Memory B cell (primary cell): ENCODE measurements around the gene RPS5.
"Not testable (repeated sequence)": the region's sequence is repeated elsewhere in the genome, so short reads cannot be mapped to it uniquely, and the experiment has no call there.

Source experiments
- ATAC-seq: fragments of 150-1000 bp; cut with Tn5 transposase; 2 replicates; pipeline ENCODE4 v1.10.0; 2021; ENCODE audit warnings: low read depth, mild to moderate bottlenecking, moderate library complexity
- DNase-seq, 2 donors: peaks; one replicate each; pipeline ENCODE4 v3.0.0; 2022; ENCODE audit warnings: low spot score in 2 of 2
- H3K27ac Mint-ChIP-seq: one replicate; pipeline ENCODE4 v1.8.0; 2022; ENCODE audit warnings: mild to moderate bottlenecking, moderate library complexity, mixed read lengths
- H3K27me3 Mint-ChIP-seq: one replicate; pipeline ENCODE4 v1.8.0; 2022; ENCODE audit warnings: mixed read lengths
- H3K36me3 Mint-ChIP-seq: one replicate; pipeline ENCODE4 v1.8.0; 2022; ENCODE audit warnings: mild to moderate bottlenecking, mixed read lengths
- H3K4me1 Mint-ChIP-seq: one replicate; pipeline ENCODE4 v1.8.0; 2022; ENCODE audit warnings: mixed read lengths
- H3K4me3 Mint-ChIP-seq: one replicate; pipeline ENCODE4 v1.8.0; 2022; ENCODE audit warnings: mild to moderate bottlenecking, moderate library complexity, mixed read lengths
- H3K9me3 Mint-ChIP-seq: one replicate; pipeline ENCODE4 v1.8.0; 2022; ENCODE audit warnings: mixed read lengths

RPS5 gene

DNA sequence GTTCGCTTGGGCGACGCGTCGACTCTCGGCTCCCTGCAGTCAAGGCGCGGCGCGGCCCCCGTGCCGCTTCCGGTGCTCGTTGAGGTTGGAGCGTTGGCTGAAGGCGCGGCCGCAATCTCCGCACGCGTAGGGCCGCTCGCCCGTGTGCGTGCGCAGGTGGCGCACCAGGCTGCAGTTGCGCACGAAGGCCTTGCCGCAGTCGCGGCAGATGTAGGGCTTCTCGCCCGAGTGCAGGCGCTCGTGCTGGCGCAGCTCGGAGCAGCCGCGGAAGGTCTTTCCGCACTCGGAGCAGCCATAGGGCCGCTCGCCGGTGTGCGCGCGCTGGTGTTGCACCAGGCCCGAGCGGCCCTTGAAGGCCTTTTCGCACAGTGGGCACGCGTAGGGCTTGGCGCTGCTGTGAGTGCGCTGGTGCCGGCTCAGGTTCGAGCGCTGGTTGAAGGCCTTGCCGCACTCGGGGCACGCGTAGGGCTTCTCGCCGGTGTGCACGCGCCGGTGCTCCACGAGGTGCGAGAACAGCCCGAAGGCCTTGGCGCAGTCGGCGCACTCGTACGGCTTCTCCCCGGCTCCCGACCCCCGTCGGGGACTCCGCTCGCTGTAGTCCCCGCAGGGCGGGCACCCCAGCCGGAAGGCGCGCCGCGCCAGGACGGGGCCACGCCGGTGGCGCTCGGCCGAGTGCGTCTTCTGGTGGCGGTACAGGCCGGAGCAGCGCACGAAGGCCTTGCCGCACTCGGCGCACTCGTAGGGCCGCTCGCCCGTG is 19.2 kb upstream of the RPS5 start:
- no peak for DNase-seq
- ATAC-seq: no peak

DNA sequence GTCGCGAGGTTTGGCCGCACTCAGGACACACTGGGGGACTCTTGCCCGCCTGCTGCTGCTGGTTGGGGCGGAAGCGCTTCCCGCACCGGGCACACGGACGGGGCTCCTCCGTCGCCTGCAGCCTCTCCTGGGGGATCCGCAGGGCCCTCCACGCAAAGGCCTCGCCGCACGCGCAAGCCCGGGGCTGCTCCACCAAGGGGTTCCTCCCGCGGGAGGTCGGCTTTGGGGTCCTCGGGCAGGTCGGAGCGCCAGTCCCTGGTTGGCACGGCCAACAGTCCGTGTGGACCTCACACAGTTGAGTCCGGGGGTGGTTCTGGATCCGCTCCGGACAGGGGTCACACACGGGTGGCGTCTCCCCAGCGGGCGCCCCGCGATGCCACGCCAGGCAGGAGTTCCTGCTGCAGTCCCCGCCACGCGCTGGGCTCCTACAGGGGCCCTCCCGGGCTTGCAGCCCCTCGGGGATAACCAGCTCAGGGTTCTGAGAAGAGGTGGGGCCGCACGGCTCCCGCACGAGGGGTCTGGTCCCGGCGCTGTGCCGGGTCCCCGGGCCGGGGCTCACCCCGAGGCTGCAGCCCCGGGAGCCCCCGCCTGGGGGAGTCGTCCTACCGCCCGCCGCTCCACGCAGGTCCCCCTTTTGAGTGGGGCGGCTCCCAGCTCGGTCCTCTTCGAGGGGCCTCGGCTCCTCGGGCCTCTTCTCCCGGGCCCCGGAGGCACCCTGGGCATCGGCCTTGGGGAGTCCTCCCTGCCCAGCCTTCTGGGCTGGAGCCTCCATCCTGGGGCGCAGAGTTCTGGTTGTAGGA is 18.3 kb upstream of the RPS5 start:
- DNase-seq (no peak), ATAC-seq (no peak)
- Mint-ChIP-seq H3K27me3 (no peaks in the 10 kb centered on the region), H3K4me3 (no peak overlapping the region), H3K4me1 (peaks cover 4% of the 10 kb centered on the region), H3K9me3 (no peaks in the 10 kb centered on the region), H3K36me3 (peaks cover 3% of the 10 kb centered on the region), H3K27ac (no peak overlapping the region)

More for the DNA sequence above, 19.2 kb upstream of the RPS5 start:
- Mint-ChIP-seq H3K9me3 (no peaks in the 10 kb centered on the region), H3K27ac (no peak overlapping the region), H3K4me3 (no peak overlapping the region), H3K27me3 (no peaks in the 10 kb centered on the region), H3K4me1 (peaks cover 4% of the 10 kb centered on the region), H3K36me3 (peaks cover 3% of the 10 kb centered on the region)

DNA sequence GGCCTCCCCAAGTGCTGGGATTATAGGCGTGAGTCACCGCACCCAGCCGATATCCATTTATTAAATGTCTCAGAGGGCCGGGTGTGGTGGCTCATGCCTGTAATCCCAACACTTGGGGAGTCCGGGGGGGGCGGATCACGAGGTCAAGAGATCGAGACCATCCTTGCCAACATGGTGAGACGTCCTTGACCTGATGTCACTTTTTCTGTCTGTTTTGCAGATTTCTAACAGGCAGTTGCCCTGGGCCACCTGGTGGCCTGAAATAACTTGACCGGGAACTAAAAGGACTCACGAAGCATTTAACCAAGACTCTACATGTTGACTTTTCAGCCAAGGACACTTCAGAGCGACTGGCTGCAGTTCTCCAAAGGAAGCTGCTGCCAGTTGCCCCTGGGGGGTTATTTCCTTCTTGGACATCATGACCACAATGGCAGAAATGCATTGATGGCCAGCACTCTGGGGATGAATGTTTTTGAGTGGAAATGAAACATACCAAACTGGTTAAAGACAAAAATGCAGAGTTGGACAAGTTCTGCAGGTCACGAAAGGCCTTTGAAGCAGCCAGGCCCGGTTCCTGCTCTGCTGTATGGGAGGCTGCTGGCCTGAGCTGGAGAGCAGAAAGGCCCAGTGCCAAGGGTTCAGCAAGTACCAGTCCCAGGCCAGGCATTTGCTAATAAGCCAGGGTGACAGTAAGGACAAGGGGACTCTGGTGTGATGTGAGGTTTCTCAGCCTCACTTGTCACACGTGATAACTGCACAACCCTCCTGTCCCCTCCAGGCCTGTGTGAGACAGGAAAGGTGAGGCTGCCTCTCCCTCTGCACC is 14.5 kb upstream of the RPS5 start:
- H3K27me3 Mint-ChIP-seq: no peaks in the 10 kb centered on the region
- peaks cover 3% of the 10 kb centered on the region for H3K36me3 Mint-ChIP-seq
- ATAC-seq: no peak
- H3K27ac Mint-ChIP-seq: no peak overlapping the region
- DNase-seq: no peak
- no peak overlapping the region for H3K4me3 Mint-ChIP-seq
- H3K9me3 Mint-ChIP-seq: no peaks in the 10 kb centered on the region
- H3K4me1 Mint-ChIP-seq: no peaks in the 10 kb centered on the region

DNA sequence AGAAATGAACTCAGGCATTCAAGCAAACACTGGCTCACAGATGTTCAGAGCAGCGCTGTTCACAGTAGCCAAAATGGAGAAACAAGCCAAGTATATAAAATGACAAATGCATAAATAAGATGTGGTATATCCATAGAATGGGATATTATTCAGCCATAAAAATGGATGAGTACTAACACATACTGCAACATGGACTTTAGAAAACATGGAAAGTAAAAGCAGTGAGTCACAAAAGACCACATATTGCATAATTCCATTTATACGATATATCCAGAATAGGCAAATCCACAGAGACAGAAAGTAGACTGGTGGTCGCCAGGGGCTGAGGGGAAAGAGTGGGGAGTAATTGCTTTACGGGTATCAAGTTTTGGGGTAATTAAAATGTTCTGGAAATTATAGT is 12.9 kb upstream of the RPS5 start:
- no peak for DNase-seq
- ATAC-seq: no peak
- Mint-ChIP-seq H3K4me1 (peaks cover 5% of the 10 kb centered on the region), H3K36me3 (peaks cover 3% of the 10 kb centered on the region), H3K4me3 (no peak overlapping the region), H3K27ac (no peak overlapping the region), H3K27me3 (no peaks in the 10 kb centered on the region), H3K9me3 (no peaks in the 10 kb centered on the region)

DNA sequence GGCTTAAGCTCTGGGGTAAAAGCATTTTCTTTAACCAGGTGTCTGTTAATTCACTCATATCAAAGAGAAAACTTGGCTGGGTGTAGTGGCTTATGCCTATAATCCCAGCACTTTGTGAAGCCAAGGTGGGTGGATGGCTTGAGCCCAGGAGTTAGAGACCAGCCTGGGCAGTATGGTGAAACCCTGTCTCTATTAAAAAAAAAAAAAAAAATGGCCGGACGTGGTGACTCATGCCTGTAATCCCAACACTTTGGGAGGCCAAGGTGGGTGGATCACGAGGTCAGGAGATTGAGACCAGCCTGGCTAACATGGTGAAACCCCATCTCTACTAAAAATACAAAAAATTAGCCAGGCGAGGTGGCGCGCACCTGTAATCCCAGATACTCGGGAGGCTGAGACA is 10.3 kb upstream of the RPS5 start:
- not testable (repeated sequence) for ATAC-seq, H3K27me3 Mint-ChIP-seq, DNase-seq, H3K4me3 Mint-ChIP-seq, H3K9me3 Mint-ChIP-seq, H3K36me3 Mint-ChIP-seq, H3K27ac Mint-ChIP-seq
- H3K4me1 Mint-ChIP-seq: peaks cover 17% of the 10 kb centered on the region

DNA sequence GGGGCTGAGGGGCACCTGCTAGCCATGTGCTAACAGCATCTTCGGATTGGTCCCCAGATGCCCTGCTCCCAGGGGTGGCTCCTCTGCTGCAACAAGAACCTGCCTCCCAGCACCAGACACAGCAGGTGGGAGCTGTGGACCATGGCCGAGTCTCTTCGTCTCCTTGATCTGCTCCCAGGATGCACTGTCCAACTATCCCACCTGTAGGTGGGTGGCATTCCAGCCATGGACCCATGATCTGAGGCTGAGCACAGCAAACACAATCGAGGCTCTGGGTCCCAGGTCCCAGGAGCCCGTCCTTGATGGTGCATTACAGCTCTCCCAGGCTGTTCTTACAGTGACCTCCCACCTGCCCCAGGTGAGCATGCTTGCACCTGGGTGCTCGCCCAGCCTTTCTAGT is 7.8 kb upstream of the RPS5 start:
- no peak for DNase-seq
- peak overlapping the region; percentile 92 for H3K27ac Mint-ChIP-seq
- peaks cover 21% of the 10 kb centered on the region for H3K4me1 Mint-ChIP-seq
- no peaks in the 10 kb centered on the region for H3K27me3 Mint-ChIP-seq
- no peak for ATAC-seq
- peak overlapping the region; percentile 87 for H3K4me3 Mint-ChIP-seq
- no peaks in the 10 kb centered on the region for H3K9me3 Mint-ChIP-seq
- no peaks in the 10 kb centered on the region for H3K36me3 Mint-ChIP-seq

DNA sequence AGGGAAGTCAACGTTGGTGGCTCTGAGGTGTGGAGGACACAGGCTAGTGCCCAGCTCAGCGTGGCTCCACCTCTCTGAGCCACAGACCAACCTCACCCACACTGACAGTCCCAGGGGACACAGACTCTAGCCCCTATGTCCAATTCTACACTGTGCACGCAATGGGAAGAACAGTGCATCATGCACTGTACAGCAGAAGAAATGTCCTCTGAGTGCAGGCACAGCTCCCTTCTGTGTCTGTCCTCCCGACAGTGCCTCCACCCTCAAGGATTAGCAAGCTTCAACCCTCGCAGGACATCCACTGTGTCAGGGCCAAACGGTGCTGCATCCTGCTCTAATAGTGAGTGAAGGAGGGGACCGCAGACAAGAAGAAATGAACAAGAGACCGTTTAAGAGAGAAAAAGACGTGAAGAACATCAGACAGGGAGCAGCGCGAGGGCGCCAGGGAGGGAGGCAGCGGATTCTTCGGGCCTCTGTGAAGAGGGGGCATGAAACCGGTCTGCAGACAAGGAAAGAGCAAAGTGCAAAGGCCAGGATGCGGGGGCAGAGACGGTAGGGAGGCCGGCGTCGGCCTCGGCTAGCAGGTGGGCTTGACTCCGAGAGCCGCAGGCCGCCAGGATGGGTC is 6.9 kb upstream of the RPS5 start:
- Mint-ChIP-seq H3K9me3 (no peaks in the 10 kb centered on the region), H3K36me3 (no peaks in the 10 kb centered on the region), H3K4me1 (peaks cover 21% of the 10 kb centered on the region), H3K27ac (peak overlapping the region; percentile 92), H3K4me3 (peak overlapping the region; percentile 87), H3K27me3 (no peaks in the 10 kb centered on the region)
- no peak for DNase-seq
- no peak for ATAC-seq

DNA sequence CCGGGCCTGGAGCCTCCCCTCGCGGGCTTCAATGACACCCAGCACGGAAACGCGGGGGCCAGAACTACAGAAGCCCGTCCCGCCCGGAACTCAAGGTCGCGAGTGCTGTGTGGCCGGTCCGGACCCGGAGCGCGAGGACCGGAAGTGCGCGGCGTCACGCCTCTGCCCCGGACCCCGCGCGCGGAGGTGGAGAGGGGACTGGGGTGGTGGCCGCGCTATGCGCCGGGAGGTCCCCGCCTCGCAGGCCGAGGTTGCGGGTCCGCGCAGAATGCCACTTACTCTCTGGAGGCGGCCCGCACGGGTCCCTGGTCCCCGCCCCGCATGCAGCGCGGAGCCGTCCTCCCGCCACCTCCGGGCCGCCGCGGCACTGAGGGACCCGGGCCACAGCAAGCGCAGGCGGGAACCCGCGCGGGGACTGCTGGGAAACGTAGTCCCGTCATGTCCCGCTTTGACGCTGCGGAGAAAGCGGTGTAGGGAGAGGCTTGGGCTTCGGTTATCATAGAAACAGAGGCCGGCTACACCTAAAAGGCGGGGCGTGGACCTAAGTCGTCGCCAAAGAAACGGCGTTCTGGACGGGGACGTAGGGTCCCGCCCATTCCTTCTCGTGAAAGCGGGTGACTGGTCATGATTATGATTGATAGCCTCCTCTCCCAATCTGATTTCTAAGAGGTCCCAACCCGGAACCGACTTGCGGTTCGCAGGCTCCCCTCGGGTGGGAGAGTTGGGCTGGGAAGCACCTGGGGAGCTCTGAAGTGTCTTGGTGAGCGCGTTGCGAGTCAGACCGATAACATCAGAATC is 6.2 kb upstream of the RPS5 start, which contains the start of gene ZNF837:
Gene ZNF837 (minus strand): TSS at position 369 of the 798 bp plus-strand sequence. CDS start 11,698 bp downstream, outside the sequence.
- peak; percentile 97 for DNase-seq

DNA sequence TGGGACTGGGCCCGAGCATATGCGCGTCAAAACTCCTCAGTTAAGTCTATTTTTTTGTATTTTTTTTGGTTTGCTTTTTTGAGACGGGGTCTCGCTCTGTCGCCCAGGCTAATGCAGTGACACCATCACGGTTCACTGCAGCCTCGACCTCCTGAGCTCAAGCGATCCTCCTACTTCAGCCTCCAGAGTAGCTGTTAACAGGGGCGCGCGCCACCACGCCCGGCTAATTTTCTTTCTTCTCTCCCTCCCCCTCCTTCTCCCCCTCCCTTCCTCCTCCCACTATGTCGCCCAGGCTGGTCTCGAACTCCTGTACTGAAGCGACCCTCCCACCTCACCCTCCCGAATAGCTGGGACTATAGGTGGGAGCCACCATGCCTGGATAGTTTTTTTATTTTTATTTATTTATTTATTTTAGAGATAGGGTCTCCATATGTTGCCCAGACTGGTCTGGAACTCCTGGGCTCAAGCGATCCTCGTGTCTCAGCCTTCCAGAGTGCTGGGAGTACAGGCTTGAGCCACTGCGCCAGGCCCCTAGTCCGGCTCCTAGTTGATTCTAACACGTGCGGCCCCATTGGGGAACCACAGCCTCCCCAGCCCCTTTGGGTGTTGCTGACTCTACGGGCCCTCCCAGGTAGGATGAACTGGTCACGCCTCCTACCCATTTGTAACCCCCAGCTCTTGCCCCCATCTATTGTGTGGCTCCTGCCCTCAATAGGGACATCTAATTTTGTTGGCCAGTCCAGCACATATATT is 5.4 kb upstream of the RPS5 start:
- Mint-ChIP-seq H3K27ac (peak overlapping the region; percentile 92), H3K36me3 (no peaks in the 10 kb centered on the region), H3K27me3 (no peaks in the 10 kb centered on the region), H3K4me1 (peaks cover 29% of the 10 kb centered on the region), H3K9me3 (no peaks in the 10 kb centered on the region), H3K4me3 (peak overlapping the region; percentile 87)
- no peak for ATAC-seq
- DNase-seq: no peak

More for the DNA sequence above, 6.2 kb upstream of the RPS5 start, which contains the start of gene ZNF837:
- ATAC-seq: peak; percentile 78
- no peaks in the 10 kb centered on the region for H3K36me3 Mint-ChIP-seq
- peaks cover 25% of the 10 kb centered on the region for H3K4me1 Mint-ChIP-seq
- peak within 1 kb of the TSS; percentile 92 for H3K27ac Mint-ChIP-seq
- H3K27me3 Mint-ChIP-seq: no peaks in the 10 kb centered on the region
- H3K4me3 Mint-ChIP-seq: peak within 1 kb of the TSS; percentile 87
- H3K9me3 Mint-ChIP-seq: no peaks in the 10 kb centered on the region

DNA sequence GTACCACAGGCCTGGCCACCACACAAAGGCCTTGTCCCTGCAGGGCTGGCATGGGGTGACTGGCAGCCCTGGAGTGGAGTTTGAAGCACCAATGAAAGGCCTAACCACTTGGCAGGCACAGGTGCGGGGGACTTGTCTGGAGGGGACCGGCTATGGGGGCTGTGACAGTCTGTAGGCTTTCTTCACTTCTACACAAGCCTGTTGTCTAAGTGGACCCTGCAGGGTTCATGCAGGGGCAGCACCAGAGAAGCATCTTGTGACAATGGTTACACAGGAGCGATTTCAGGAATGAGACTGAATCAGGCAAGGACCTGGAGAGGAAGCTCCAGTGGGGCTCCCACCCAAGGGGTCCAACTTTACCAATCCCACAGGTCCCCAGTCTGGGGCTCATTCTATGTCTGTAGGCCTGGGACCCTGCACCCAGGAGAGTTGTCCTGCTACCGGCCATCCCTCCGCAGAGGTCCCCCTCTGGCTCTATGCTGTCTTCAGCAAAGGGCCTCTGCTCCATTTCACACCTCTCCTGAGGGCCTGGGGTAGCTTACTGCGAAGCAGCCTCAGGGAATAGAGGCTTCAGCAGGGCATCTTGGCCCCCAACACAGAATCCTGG is 4.0 kb upstream of the RPS5 start:
- ATAC-seq (no peak), DNase-seq (no peak)
- H3K27me3 Mint-ChIP-seq: no peaks in the 10 kb centered on the region
- no peaks in the 10 kb centered on the region for H3K9me3 Mint-ChIP-seq
- H3K4me1 Mint-ChIP-seq: peaks cover 32% of the 10 kb centered on the region
- peak overlapping the region; percentile 92 for H3K27ac Mint-ChIP-seq
- peaks cover 2% of the 10 kb centered on the region for H3K36me3 Mint-ChIP-seq
- H3K4me3 Mint-ChIP-seq: peak overlapping the region; percentile 53

DNA sequence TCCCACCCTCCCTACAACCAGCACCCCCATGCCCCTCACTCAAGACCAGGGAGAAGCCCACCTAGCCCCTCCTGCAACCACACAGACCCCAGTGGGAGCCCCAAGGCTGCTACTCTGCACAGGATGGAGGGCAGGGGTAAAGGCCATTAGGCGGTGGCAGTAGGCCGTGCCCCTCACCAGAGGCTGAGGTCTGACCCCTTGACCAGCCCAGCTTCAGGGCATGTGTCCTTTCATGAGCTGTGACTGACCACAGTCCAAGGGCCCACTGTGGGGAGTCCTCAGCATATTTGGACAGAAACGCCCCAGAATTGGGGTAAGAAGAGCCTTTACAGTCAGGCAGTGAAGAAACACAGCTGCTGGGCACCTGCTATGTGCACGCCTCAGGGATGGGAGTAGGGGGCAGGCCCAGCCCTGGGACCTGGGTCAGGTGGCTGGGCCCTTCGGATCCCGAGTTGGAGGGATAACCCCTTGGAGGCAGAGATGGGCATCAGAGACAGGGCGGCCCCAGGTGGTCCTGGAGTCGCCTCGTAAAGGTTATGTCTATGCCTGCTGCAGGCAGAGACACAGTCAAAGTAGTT is 1.7 kb upstream of the RPS5 start:
- peak overlapping the region; percentile 92 for H3K4me3 Mint-ChIP-seq
- no peaks in the 10 kb centered on the region for H3K9me3 Mint-ChIP-seq
- DNase-seq (no peak), ATAC-seq (no peak)
- H3K27ac Mint-ChIP-seq: peak overlapping the region; percentile 89
- no peaks in the 10 kb centered on the region for H3K27me3 Mint-ChIP-seq
- peaks cover 7% of the 10 kb centered on the region for H3K36me3 Mint-ChIP-seq
- H3K4me1 Mint-ChIP-seq: peaks cover 17% of the 10 kb centered on the region
